Cardiac fibroblast (primary cell): ENCODE measurements around the gene ELFN1.

Source experiments
- DNase-seq, 2 donors: peaks; one replicate each; pipeline versions ENCODE4 v3.0.0 to v3.0.0-alpha.2; 2010; ENCODE audit warnings: low read depth in 2 of 2
- H3K4me3 ChIP-seq, 2 donors: replicated peaks in 1 of 2; 1 replicate in 1 of 2; 2 replicates in 1 of 2; pipeline ENCODE4 v1.5.1; 2011; ENCODE audit warnings: low read depth in 2 of 2, low read length in 2 of 2, mild to moderate bottlenecking in 2 of 2, moderate library complexity in 1 of 2
- TF ChIP-seq, protein P1 (sequence below): IDR thresholded peaks from one replicate; pipeline ENCODE4 v1.5.1; 2011; ENCODE audit warnings: low read depth, mild to moderate bottlenecking, low read length, inconsistent platforms

The ELFN1 gene

GRCh38 chr7:1679966-1680730 lies 10.1 kb downstream of the ELFN1 start:
- no peak for DNase-seq
- no peak overlapping the region for H3K4me3 ChIP-seq
- TF ChIP-seq, protein P1, sequence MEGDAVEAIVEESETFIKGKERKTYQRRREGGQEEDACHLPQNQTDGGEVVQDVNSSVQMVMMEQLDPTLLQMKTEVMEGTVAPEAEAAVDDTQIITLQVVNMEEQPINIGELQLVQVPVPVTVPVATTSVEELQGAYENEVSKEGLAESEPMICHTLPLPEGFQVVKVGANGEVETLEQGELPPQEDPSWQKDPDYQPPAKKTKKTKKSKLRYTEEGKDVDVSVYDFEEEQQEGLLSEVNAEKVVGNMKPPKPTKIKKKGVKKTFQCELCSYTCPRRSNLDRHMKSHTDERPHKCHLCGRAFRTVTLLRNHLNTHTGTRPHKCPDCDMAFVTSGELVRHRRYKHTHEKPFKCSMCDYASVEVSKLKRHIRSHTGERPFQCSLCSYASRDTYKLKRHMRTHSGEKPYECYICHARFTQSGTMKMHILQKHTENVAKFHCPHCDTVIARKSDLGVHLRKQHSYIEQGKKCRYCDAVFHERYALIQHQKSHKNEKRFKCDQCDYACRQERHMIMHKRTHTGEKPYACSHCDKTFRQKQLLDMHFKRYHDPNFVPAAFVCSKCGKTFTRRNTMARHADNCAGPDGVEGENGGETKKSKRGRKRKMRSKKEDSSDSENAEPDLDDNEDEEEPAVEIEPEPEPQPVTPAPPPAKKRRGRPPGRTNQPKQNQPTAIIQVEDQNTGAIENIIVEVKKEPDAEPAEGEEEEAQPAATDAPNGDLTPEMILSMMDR: no peak

DNA sequence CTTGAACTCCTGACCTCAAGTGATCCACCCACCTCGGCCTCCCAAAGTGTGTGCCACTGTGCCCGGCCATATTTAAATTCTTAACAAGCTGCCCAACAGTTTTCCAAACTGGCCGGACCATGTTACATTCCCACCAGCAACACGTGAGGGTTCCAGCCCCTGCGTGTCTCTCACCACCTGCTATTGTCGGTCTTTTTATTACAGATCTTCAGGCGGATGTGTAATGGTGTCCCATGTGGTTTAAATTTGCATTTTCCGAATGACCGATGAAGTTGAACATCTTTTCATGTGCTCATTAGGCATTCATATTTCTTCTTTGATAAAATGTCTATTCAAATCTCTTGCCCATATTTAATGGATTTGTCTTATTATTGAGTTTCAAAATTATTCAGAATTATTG lies 11.5 kb downstream of the ELFN1 start:
- no peak overlapping the region for H3K4me3 ChIP-seq
- TF ChIP-seq, protein P1: no peak
- no peak for DNase-seq

DNA sequence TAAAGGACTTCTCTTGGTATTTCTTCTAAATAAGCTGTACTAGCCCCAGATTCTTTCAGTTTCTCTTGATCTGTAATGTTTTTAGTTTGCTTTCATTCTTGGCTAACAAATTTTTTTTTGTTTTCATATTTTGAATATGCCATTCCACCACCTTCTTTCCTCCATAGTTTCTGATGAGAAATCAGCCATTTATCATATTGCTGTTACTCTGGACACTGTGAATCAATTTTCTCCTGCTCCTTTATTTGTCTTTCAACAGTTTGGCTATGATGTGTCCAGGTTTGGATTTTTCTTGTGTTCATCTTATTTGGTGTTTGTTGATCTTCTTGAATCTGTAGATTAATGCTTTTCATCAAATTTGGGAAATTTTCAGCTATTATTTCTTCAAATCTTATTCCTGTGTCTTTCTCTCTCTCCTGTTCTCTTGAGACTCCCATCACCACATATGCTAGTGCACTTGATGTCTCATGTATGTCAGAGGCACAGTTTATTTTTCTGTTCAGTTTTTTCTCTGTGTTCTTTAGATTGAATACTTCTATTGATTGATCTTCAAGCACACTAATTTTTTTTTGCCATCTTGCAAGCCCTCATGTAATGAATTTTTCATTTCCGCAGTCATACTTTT lies 15.0 kb downstream of the ELFN1 start:
- no peak for DNase-seq
- TF ChIP-seq, protein P1: no peak
- H3K4me3 ChIP-seq: no peak overlapping the region

GRCh38 chr7:1688542-1688941 lies 18.5 kb downstream of the ELFN1 start:
- no peak for DNase-seq
- TF ChIP-seq, protein P1: no peak
- H3K4me3 ChIP-seq: no peak overlapping the region

DNA sequence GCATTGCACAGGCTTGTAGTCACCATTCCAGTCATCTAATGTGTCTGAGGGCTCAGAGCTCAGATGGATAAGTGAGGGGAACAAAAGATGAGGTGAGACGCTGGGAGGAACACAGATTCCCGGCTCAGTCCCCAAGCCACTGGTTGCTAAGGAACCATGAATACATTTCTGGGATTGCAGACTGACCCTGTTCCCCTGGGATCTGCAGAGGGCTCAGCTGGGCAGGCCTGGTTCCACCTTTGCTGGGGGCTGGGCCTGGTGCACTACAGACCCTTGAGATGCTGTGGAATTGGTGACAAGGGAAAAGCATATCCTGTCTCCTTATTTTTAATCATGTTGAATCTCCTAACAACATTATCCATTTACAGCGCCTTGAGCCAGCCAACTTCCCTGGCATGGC lies 19.2 kb downstream of the ELFN1 start:
- DNase-seq: no peak
- TF ChIP-seq, protein P1: no peak
- H3K4me3 ChIP-seq: no peak overlapping the region

DNA sequence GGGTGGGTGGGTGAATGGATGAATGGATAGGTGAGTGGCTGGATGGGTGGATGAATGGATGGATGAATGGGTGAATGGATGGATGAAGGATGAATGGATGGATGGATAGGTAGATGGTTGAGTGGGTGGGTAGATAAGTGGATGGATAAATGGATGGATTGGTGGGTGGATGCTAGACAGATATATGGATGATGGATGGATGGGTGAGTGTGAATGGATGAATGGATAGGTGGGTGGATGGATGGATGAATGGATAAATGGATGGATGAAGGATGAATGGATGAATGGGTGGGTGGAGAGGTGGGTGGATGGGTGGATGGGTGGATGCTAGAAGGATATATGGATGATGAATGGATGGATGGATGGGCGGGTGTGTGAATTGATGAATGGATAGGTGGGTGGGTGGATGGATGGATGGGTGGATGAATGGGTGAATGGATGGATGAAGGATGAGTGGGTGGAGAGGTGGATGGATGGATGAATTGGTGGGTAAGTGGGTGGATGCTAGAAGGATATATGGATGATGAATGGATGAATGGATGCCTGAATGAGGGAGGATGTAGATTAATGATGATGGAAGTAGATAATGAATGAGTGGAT lies 20.4 kb downstream of the ELFN1 start:
- no peak for DNase-seq
- no peak overlapping the region for H3K4me3 ChIP-seq
- TF ChIP-seq, protein P1: no peak
